Measurements from ENCODE around the gene U2SURP. TPM values are rescaled to one million over a fixed set of nuclear protein-coding genes. Genes with fewer than 3 reads are reported as not detected.

The U2SURP gene
- total RNA-seq, 1 experiment from 2014 or later: 168 TPM

GRCh38 chr3:143056372-143056771, 55.0 kb downstream of the U2SURP start:
- H3K9me3 ChIP-seq (ENCODE audit: control insufficient read depth, low read depth, low read length): no peaks in the 10 kb centered on the region
- H4K5ac ChIP-seq (ENCODE audit: insufficient read length, low read depth, low read length): no peak overlapping the region
- no peaks in the 10 kb centered on the region for H3K9me3 Mint-ChIP-seq
- no peaks in the 10 kb centered on the region for H3K79me1 ChIP-seq (ENCODE audit: insufficient read depth, low read depth, low read length, poor library complexity, severe bottlenecking)
- no peak overlapping the region for H3K4ac ChIP-seq (ENCODE audit: low read depth, low read length)
- H3K4me3 Mint-ChIP-seq: no peak overlapping the region
- no peak overlapping the region for H2AFZ ChIP-seq (ENCODE audit: low read length)
- H3K4me2 ChIP-seq (ENCODE audit: insufficient read depth, insufficient read length, low read length): no peak overlapping the region
- H3K23me2 ChIP-seq (ENCODE audit: insufficient read length, low read depth, low read length, poor library complexity, severe bottlenecking): no peaks in the 10 kb centered on the region
- H3K9ac ChIP-seq (ENCODE audit: extremely low read depth, insufficient read length, low read length): no peak overlapping the region
- no peak overlapping the region for H4K8ac ChIP-seq (replicated peaks; ENCODE audit: insufficient read length, low read depth, low read length)
- H3K4me1 Mint-ChIP-seq: no peaks in the 10 kb centered on the region
- no peak overlapping the region for H2BK12ac ChIP-seq (ENCODE audit: insufficient read length, low read depth, low read length)
- no peak overlapping the region for H2BK15ac ChIP-seq (ENCODE audit: low read depth, low read length)
- H3K18ac ChIP-seq (ENCODE audit: insufficient read length, low read depth, low read length): no peak overlapping the region
- H3T11ph ChIP-seq (ENCODE audit: low read length): no peak overlapping the region
- H2AK5ac ChIP-seq (ENCODE audit: insufficient read length, low read length): no peak overlapping the region
- H3K56ac ChIP-seq (ENCODE audit: insufficient read length, low read depth, low read length): no peak overlapping the region
- H3K23ac ChIP-seq (ENCODE audit: insufficient read length, low read depth, low read length): no peak overlapping the region
- TF ChIP-seq CTCF (conservative IDR thresholded peaks at IDR 0.05): no peak
- H3K4me1 ChIP-seq (ENCODE audit: insufficient read depth, low read length): no peaks in the 10 kb centered on the region
- no peak overlapping the region for H2BK120ac ChIP-seq (ENCODE audit: low read depth, low read length, poor library complexity, severe bottlenecking)
- no peak overlapping the region for H2BK20ac ChIP-seq (ENCODE audit: low read depth, low read length, poor library complexity, severe bottlenecking)
- H3K27ac Mint-ChIP-seq: no peak overlapping the region
- H3K36me3 Mint-ChIP-seq (ENCODE audit: insufficient read depth in 1 of 3, low read depth in 3 of 3): peaks cover 25 to 59% (median 52%) of the 10 kb centered on the region in 3 experiments; a peak in 6 of 7 replicates
- no peak for DNase-seq
- H3K14ac ChIP-seq (ENCODE audit: insufficient read depth, low read length): no peak overlapping the region
- H3K27me3 Mint-ChIP-seq (ENCODE audit: low read depth): no peaks in the 10 kb centered on the region
- no peaks in the 10 kb centered on the region for H4K20me1 ChIP-seq (ENCODE audit: control insufficient read depth, insufficient read depth, insufficient read length)
- no peak overlapping the region for H2BK5ac ChIP-seq (ENCODE audit: insufficient read length, low read length)
- no CpG with 5 or more reads among the region's 3 CpGs for WGBS (ENCODE audit: extremely low coverage, insufficient read length, low lambda C conversion rate)
- no peaks in the 10 kb centered on the region for H3K79me2 ChIP-seq (ENCODE audit: insufficient read depth, low read length)
- no peaks in the 10 kb centered on the region for H3K27me3 ChIP-seq (ENCODE audit: insufficient read depth, low read length)
- H3K27ac ChIP-seq (ENCODE audit: insufficient read length, low read depth, low read length): no peak overlapping the region
- H4K91ac ChIP-seq (ENCODE audit: insufficient read length, low read depth, low read length): no peak overlapping the region

Data from H9 (cell line).